Measurements from ENCODE around the gene HPCAL1.
A peak's percentile ranks its signal among the peaks of the same experiment; 100 is the strongest.

Gene HPCAL1

GRCh38 chr2:10410823-10411437 is 108.2 kb downstream of the HPCAL1 start:
- peak; percentile 79 for DNase-seq

- DNase-seq: no peak
These were observed 108.9 kb downstream of the HPCAL1 start for GRCh38 chr2:10411557-10411956.

GRCh38 chr2:10412380-10412779 is 109.7 kb downstream of the HPCAL1 start:
- no peak for DNase-seq

- DNase-seq: peak; percentile 24
These were observed 110.8 kb downstream of the HPCAL1 start for GRCh38 chr2:10413503-10413902.

GRCh38 chr2:10413991-10414451 is 111.3 kb downstream of the HPCAL1 start:
- DNase-seq: peak; percentile 79

- peak; percentile 92 for DNase-seq
These were observed 111.9 kb downstream of the HPCAL1 start for GRCh38 chr2:10414591-10414990.

GRCh38 chr2:10415048-10415447 is 112.3 kb downstream of the HPCAL1 start:
- DNase-seq: peak; percentile 20

- DNase-seq: no peak
These were observed 112.9 kb downstream of the HPCAL1 start for GRCh38 chr2:10415640-10416039.

GRCh38 chr2:10417551-10418335 is 115.0 kb downstream of the HPCAL1 start:
- no peak for DNase-seq

- no peak for DNase-seq
These were observed 117.0 kb downstream of the HPCAL1 start for GRCh38 chr2:10419553-10420257.

GRCh38 chr2:10422251-10422650 is 119.5 kb downstream of the HPCAL1 start:
- no peak for DNase-seq

- DNase-seq: no peak
These were observed 120.2 kb downstream of the HPCAL1 start for GRCh38 chr2:10422732-10423399.

- DNase-seq: no peak
These were observed 120.7 kb downstream of the HPCAL1 start for GRCh38 chr2:10423400-10423774.

GRCh38 chr2:10424051-10424450 is 121.3 kb downstream of the HPCAL1 start:
- DNase-seq: no peak

GRCh38 chr2:10424916-10425505 is 122.3 kb downstream of the HPCAL1 start:
- no peak for DNase-seq

GRCh38 chr2:10425699-10426098 is 123.0 kb downstream of the HPCAL1 start:
- no peak for DNase-seq

- no peak for DNase-seq
These were observed 124.3 kb downstream of the HPCAL1 start for GRCh38 chr2:10426726-10427617.

- no peak for DNase-seq
These were observed 124.9 kb downstream of the HPCAL1 start for GRCh38 chr2:10427618-10427949.

GRCh38 chr2:10428355-10428754 is 125.7 kb downstream of the HPCAL1 start:
- DNase-seq: no peak

GRCh38 chr2:10428924-10429323 is 126.2 kb downstream of the HPCAL1 start:
- DNase-seq: no peak

GRCh38 chr2:10430886-10431622 is 128.3 kb downstream of the HPCAL1 start:
- no peak for DNase-seq

All from NCI-H345 (cell line).